ENCODE measurements around the gene NINJ1. TPM values are rescaled to one million over a fixed set of nuclear protein-coding genes. Genes with fewer than 3 reads are reported as not detected.

NINJ1 gene
- total and polyA plus RNA-seq, 2 of the 8 experiments (the other 6 are each of a cell fraction or from before 2014, with no cell fraction given), result 28.2 to 65.6 TPM

- Histone ChIP-seq H2BK20ac (ENCODE audit: low read length) (no peak overlapping the region), H3K9ac (replicated peaks in 1 of 4; ENCODE audit: extremely low read depth in 1 of 4, low read depth in 3 of 4, low read length in 3 of 4) (no peak overlapping the region), H2AFZ (ENCODE audit: low read length) (no peak overlapping the region), H3K27me3 (replicated peaks in 1 of 4; ENCODE audit: control insufficient read depth in 3 of 4, extremely low read depth in 1 of 4, insufficient read depth in 3 of 4, low read length in 3 of 4) (peaks cover 0 to 42% (median 27%) of the 10 kb centered on the region in 4 experiments; a peak in 6 of 7 replicates), H2AK5ac (ENCODE audit: low read depth, low read length) (0 out of 2 replicates have a peak overlapping the region, but pooled peaks have one; percentile 0), H3K27ac (ENCODE audit: low read depth, low read length) (no peak overlapping the region), H3K79me1 (ENCODE audit: low read depth, low read length) (no peaks in the 10 kb centered on the region; the same call in 1 of the 2 replicates), H3K36me3 (ENCODE audit: control insufficient read depth in 2 of 4, insufficient read depth in 4 of 4, low read length in 3 of 4) (no peaks in the 10 kb centered on the region), H4K91ac (replicated peaks; ENCODE audit: insufficient read length, low read length) (no peak overlapping the region), H3K79me2 (ENCODE audit: control insufficient read depth in 1 of 2, insufficient read depth in 2 of 2, low read length in 2 of 2) (peaks cover 0 to 3% of the 10 kb centered on the region in 2 experiments; a peak in 1 of 4 replicates), H2BK15ac (ENCODE audit: low read length) (no peak overlapping the region), H3K4me1 (replicated peaks in 1 of 4; ENCODE audit: control insufficient read depth in 3 of 4, insufficient read depth in 4 of 4, low read length in 3 of 4) (peaks cover 0 to 8% (median 5%) of the 10 kb centered on the region in 4 experiments; a peak in 6 of 7 replicates), H4K5ac (ENCODE audit: insufficient read length, low read depth, low read length) (no peak overlapping the region), H2BK12ac (ENCODE audit: low read depth, low read length) (0 out of 2 replicates have a peak overlapping the region, but pooled peaks have one; percentile 39), H3K4me3 (ENCODE audit: extremely low read depth in 1 of 4, insufficient read depth in 2 of 4, low read depth in 3 of 4, low read length in 4 of 4) (no peak overlapping the region), H2BK120ac (replicated peaks; ENCODE audit: low read depth, low read length) (no peak overlapping the region), H3K4me2 (ENCODE audit: insufficient read depth in 1 of 2, low read depth in 2 of 2, low read length in 2 of 2) (no peak overlapping the region), H3K18ac (ENCODE audit: extremely low read depth, low read length) (no peak overlapping the region), H4K8ac (ENCODE audit: extremely low read depth, insufficient read depth, low read length) (no peak overlapping the region), H3K9me3 (ENCODE audit: insufficient read depth in 2 of 2, low read depth in 1 of 2, low read length in 1 of 2) (no peaks in the 10 kb centered on the region), H2BK5ac (ENCODE audit: low read depth, low read length) (no peak overlapping the region), H4K20me1 (replicated peaks in 1 of 2; ENCODE audit: control insufficient read depth in 1 of 2, insufficient read depth in 2 of 2, low read length in 2 of 2) (peaks cover 0 to 5% of the 10 kb centered on the region in 2 experiments), H3K56ac (replicated peaks; ENCODE audit: insufficient read length, low read depth, low read length) (no peak overlapping the region), H3K23ac (ENCODE audit: insufficient read length) (no peak overlapping the region), H3K23me2 (ENCODE audit: low read depth, low read length) (peaks cover 18% of the 10 kb centered on the region; the same call in 1 of the 2 replicates), H3K14ac (ENCODE audit: insufficient read length) (no peak overlapping the region), H3K4ac (replicated peaks; ENCODE audit: insufficient read length, low read depth, low read length) (no peak overlapping the region)
- POLR2A ChIA-PET (ENCODE audit: partially characterized antibody), result interaction anchor here (1.4 kb wide), 1 partner anchor 76 kb away, joined by 3 read pairs; no protein-coding TSS in a partner anchor
- FAIRE-seq, result no peak
- WGBS, 2 experiments (ENCODE audit: extremely low coverage in 1 of 2, insufficient coverage in 1 of 2, insufficient read length in 1 of 2, insufficient replicate concordance in 2 of 2, low coverage in 1 of 2, low lambda C conversion rate in 2 of 2, missing lambda C conversion rate in 1 of 2), result 77% methylated on average over 1 of the region's 1 CpG; no CpG with 5 or more reads in 1 of the 2 experiments
- DNase-seq (ENCODE audit: low read depth in 1 of 2, low spot score in 2 of 2), result no peak
- CTCF ChIA-PET (ENCODE audit: partially characterized antibody), result interaction anchor here (1.1 to 4.6 kb wide), 7 partner anchors 11 to 124 kb away, joined by 4 to 21 read pairs (median 6); no protein-coding TSS in a partner anchor
- TF ChIP-seq BCL11A (IDR thresholded peaks at IDR 0.05; ENCODE audit: low read depth in 2 of 2, low read length in 2 of 2) (no peak), RFX5 (IDR thresholded peaks at IDR 0.05; ENCODE audit: borderline replicate concordance, low read depth, low read length) (no peak), RXRA (IDR thresholded peaks at IDR 0.05; ENCODE audit: insufficient read depth, low read depth, low read length) (no peak), ZNF274 (IDR thresholded peaks at IDR 0.05; ENCODE audit: borderline replicate concordance, extremely low read depth, low read length) (no peak), EGR1 (IDR thresholded peaks at IDR 0.05; ENCODE audit: borderline replicate concordance, low read depth, low read length) (no peak), CHD2 (IDR thresholded peaks at IDR 0.05; ENCODE audit: low read length) (no peak), TEAD4 (IDR thresholded peaks at IDR 0.05; ENCODE audit: low read depth, low read length) (no peak), CTBP2 (IDR thresholded peaks at IDR 0.05; ENCODE audit: borderline replicate concordance, insufficient read depth, insufficient read length, low read length) (no peak), ATF2 (IDR thresholded peaks at IDR 0.05; ENCODE audit: low read length) (no peak), KDM4A (IDR thresholded peaks at IDR 0.05; ENCODE audit: low read depth, low read length, severe bottlenecking) (no peak), POU5F1 (IDR thresholded peaks at IDR 0.05; ENCODE audit: low read depth, low read length) (no peak), YY1 (IDR thresholded peaks at IDR 0.05; ENCODE audit: low read depth, low read length) (no peak)
These were observed 46.9 kb upstream of the NINJ1 start for GRCh38 chr9:93180938-93181337.

All from H1 (cell line).